IMR-90 (cell line): ENCODE measurements around the gene SPAG16. TPM values are rescaled to one million over a fixed set of nuclear protein-coding genes. Genes with fewer than 3 reads are reported as not detected.

ENCODE experiments used
- ATAC-seq: fragments of 200-7000 bp; cut with Tn5 transposase; 2 replicates; pipeline ENCODE4 v1.9.1; 2020; ENCODE audit warnings: low read depth, mild to moderate bottlenecking, moderate library complexity
- BruUV-seq: library from RNA; stranded (reverse); fragments of 400-500 nt; replicated peaks from 2 replicates; lab custom pipeline; 2021; lab: Mats Ljungman, UMichigan
- CTCF ChIA-PET: fragments of 300-600 bp; formaldehyde crosslinking; extraction: SDS; loops from one replicate; lab custom pipeline; 2021; ENCODE audit warnings: antibody characterized with exemption; lab: Yijun Ruan, JAX
- POLR2A ChIA-PET: fragments of 300-600 bp; sonication (Branson Sonifier 250); formaldehyde crosslinking; loops from one replicate; lab custom pipeline; 2022; ENCODE audit warnings: antibody characterized with exemption; ENCODE audit not compliant: unreplicated experiment; lab: Charles Lee
- DNase-seq: peaks from one replicate; pipeline ENCODE4 v3.0.0; 2013
- H2AFZ ChIP-seq: replicated peaks from 2 replicates; pipeline ENCODE3; 2013; ENCODE audit warnings: low read length, mild to moderate bottlenecking; ENCODE audit not compliant: poor library complexity
- H2AK5ac ChIP-seq: 2 replicates; pipeline ENCODE4 v1.6.1; 2013; ENCODE audit warnings: low read depth, low read length, inconsistent platforms
- H2AK9ac ChIP-seq: replicated peaks from 2 replicates; pipeline ENCODE3; 2013; ENCODE audit warnings: mild to moderate bottlenecking, low read depth, low read length, moderate library complexity; ENCODE audit not compliant: poor library complexity
- H2BK120ac ChIP-seq: 2 replicates; pipeline ENCODE4 v1.6.1; 2013; ENCODE audit warnings: low read depth, low read length, inconsistent platforms
- H2BK15ac ChIP-seq: 3 replicates; pipeline ENCODE4 v1.6.1; 2013; ENCODE audit warnings: low read depth, low read length, inconsistent platforms
- H2BK20ac ChIP-seq: 2 replicates; pipeline ENCODE4 v1.6.1; 2013; ENCODE audit warnings: low read depth, mild to moderate bottlenecking, inconsistent platforms, low read length, moderate library complexity
- H2BK5ac ChIP-seq: 2 replicates; pipeline ENCODE4 v1.6.1; 2013; ENCODE audit warnings: mild to moderate bottlenecking, low read depth, low read length, inconsistent platforms; ENCODE audit not compliant: poor library complexity, severe bottlenecking
- H3K14ac ChIP-seq: replicated peaks from 2 replicates; pipeline ENCODE4 v1.6.1; 2013; ENCODE audit warnings: low read depth, low read length, inconsistent platforms
- H3K18ac ChIP-seq: 2 replicates; pipeline ENCODE4 v1.6.1; 2013; ENCODE audit warnings: low read depth, low read length, control low read depth
- H3K23ac ChIP-seq: 2 replicates; pipeline ENCODE4 v1.6.1; 2013; ENCODE audit warnings: low read depth, low read length, inconsistent platforms
- H3K27ac ChIP-seq: 2 replicates; pipeline ENCODE4 v1.5.1; 2013; ENCODE audit warnings: mild to moderate bottlenecking, control low read depth, low read length; ENCODE audit not compliant: insufficient read depth
- H3K27me3 ChIP-seq: 2 replicates; pipeline ENCODE4 v1.6.1; 2013; ENCODE audit warnings: low read length; ENCODE audit not compliant: control insufficient read depth, insufficient read depth
- H3K36me3 ChIP-seq: 2 replicates; pipeline ENCODE4 v1.6.1; 2013; ENCODE audit warnings: low read length, mixed read lengths; ENCODE audit not compliant: control insufficient read depth, insufficient read depth
- H3K4ac ChIP-seq: 2 replicates; pipeline ENCODE4 v1.6.1; 2013; ENCODE audit warnings: low read depth, low read length, inconsistent platforms
- H3K4me1 ChIP-seq: 2 replicates; pipeline ENCODE4 v1.6.1; 2013; ENCODE audit warnings: low read length, mixed read lengths; ENCODE audit not compliant: control insufficient read depth, insufficient read depth
- H3K4me2 ChIP-seq: 2 replicates; pipeline ENCODE4 v1.6.1; 2013; ENCODE audit warnings: low read depth, mild to moderate bottlenecking, control low read depth, low read length, moderate library complexity
- H3K4me3 ChIP-seq: 2 replicates; pipeline ENCODE4 v1.5.1; 2013; ENCODE audit warnings: low read depth, mild to moderate bottlenecking, control low read depth, low read length, moderate library complexity; ENCODE audit not compliant: insufficient read depth
- H3K56ac ChIP-seq: 2 replicates; pipeline ENCODE4 v1.6.1; 2013; ENCODE audit warnings: low read length, inconsistent platforms; ENCODE audit not compliant: insufficient read depth; ENCODE audit errors: extremely low read depth
- H3K79me1 ChIP-seq, 2 experiments: 2 replicates each; pipeline ENCODE4 v1.6.1; 2013; ENCODE audit warnings: low read length in 2 of 2, inconsistent platforms in 1 of 2, low read depth in 1 of 2
- H3K9ac ChIP-seq: 2 replicates; pipeline ENCODE4 v1.6.1; 2013; ENCODE audit warnings: low read depth, low read length, control low read depth
- H3K9me1 ChIP-seq: 2 replicates; pipeline ENCODE4 v1.6.1; 2013; ENCODE audit warnings: low read length, inconsistent platforms; ENCODE audit not compliant: insufficient read depth
- H3K9me3 ChIP-seq: 2 replicates; pipeline ENCODE4 v1.6.1; 2013; ENCODE audit warnings: low read length; ENCODE audit not compliant: control insufficient read depth, insufficient read depth
- H4K20me1 ChIP-seq: 2 replicates; pipeline ENCODE4 v1.6.1; 2013; ENCODE audit warnings: low read length, inconsistent platforms; ENCODE audit not compliant: insufficient read depth
- H4K5ac ChIP-seq: 2 replicates; pipeline ENCODE4 v1.6.1; 2013; ENCODE audit warnings: mild to moderate bottlenecking, low read depth, low read length, control low read depth
- H4K8ac ChIP-seq, 2 experiments: 2 replicates each; pipeline ENCODE4 v1.6.1; 2013; ENCODE audit warnings: low read depth in 2 of 2, low read length in 2 of 2, control low read depth in 1 of 2, inconsistent platforms in 1 of 2
- H4K91ac ChIP-seq: 2 replicates; pipeline ENCODE4 v1.6.1; 2013; ENCODE audit warnings: low read depth, low read length, inconsistent platforms; ENCODE audit not compliant: insufficient read depth
- BHLHE40 ChIP-seq: fragments of 150-350 bp; IDR thresholded peaks from 2 replicates; pipeline ENCODE4 v1.6.1; 2016; ENCODE audit warnings: mild to moderate bottlenecking, low read depth, low read length
- FOS ChIP-seq: fragments of 150-350 bp; IDR thresholded peaks from 2 replicates; pipeline ENCODE4 v1.6.1; 2016; ENCODE audit warnings: low read depth, low read length
- MAZ ChIP-seq: IDR thresholded peaks from 2 replicates; pipeline ENCODE4 v1.6.1; 2012; ENCODE audit warnings: low read depth, mild to moderate bottlenecking, low read length, improper control_type of control experiment, moderate library complexity, borderline replicate concordance
- MXI1 ChIP-seq: IDR thresholded peaks from 2 replicates; pipeline ENCODE4 v1.6.1; 2012; ENCODE audit warnings: low read depth, mild to moderate bottlenecking, low read length, moderate library complexity, borderline replicate concordance
- POLR2A ChIP-seq: IDR thresholded peaks from 2 replicates; pipeline ENCODE4 v1.6.1; 2012; ENCODE audit warnings: mild to moderate bottlenecking, low read depth, low read length
- RCOR1 ChIP-seq: IDR thresholded peaks from 2 replicates; pipeline ENCODE4 v1.6.1; 2012; ENCODE audit warnings: mild to moderate bottlenecking, low read length, improper control_type of control experiment; ENCODE audit not compliant: insufficient replicate concordance
- RFX5 ChIP-seq: IDR thresholded peaks from 2 replicates; pipeline ENCODE4 v1.8.0; 2012; ENCODE audit warnings: low read depth, mild to moderate bottlenecking, low read length, moderate library complexity
- WGBS, 2 experiments: methylation state at CpG; one replicate each; pipeline versions ENCODE4 v1.1.5 to v1.1.7; 2013; ENCODE audit warnings: missing lambda C conversion rate in 2 of 2; ENCODE audit not compliant: insufficient read length in 1 of 2; ENCODE audit errors: extremely low coverage in 2 of 2; 5-methylcytosine and 5-hydroxymethylcytosine counted together
- dilution Hi-C: fragments of 300-500 bp; cut with HindIII; formaldehyde crosslinking; loops from one replicate; pipeline ENCODE4 v1.14.3; 2018; ENCODE audit warnings: low sequenced_read_pairs; ENCODE audit not compliant: unreplicated experiment
- in situ Hi-C: fragments of 300-500 bp; cut with MboI; formaldehyde crosslinking; loops from 3 replicates; pipeline ENCODE4 v1.14.3; 2019; ENCODE audit warnings: low sequenced_read_pairs, inconsistent platforms, mixed read lengths
- intact Hi-C: fragments of 100-400 bp; cut with micrococcal nuclease; formaldehyde crosslinking; loops from 2 replicates; pipeline ENCODE4 v1.10.0; 2022
- polyA plus RNA-seq, 3 experiments: library from polyadenylated mRNA; depleted of rRNA; stranded (reverse); fragments of >200 nt; gene quantifications; 2 replicates each; pipeline ENCODE4 v1.2.3, GENCODE V29; 2012; ENCODE audit warnings: low replicate concordance in 1 of 3
- total RNA-seq: library from RNA; depleted of rRNA; stranded (reverse); fragments of >200 nt; gene quantifications from 2 replicates; pipeline ENCODE4 v1.2.3, GENCODE V29; 2012
- TF ChIP-seq, protein P1 (sequence below): conservative IDR thresholded peaks from 2 replicates; pipeline ENCODE4 v1.5.1; 2012; ENCODE audit warnings: mild to moderate bottlenecking, low read depth, low read length, improper control_type of control experiment

The SPAG16 gene
- total and polyA plus RNA-seq, 2 of the 4 experiments (the other 2 are of a cell fraction): 7.3 to 13.5 TPM

DNA sequence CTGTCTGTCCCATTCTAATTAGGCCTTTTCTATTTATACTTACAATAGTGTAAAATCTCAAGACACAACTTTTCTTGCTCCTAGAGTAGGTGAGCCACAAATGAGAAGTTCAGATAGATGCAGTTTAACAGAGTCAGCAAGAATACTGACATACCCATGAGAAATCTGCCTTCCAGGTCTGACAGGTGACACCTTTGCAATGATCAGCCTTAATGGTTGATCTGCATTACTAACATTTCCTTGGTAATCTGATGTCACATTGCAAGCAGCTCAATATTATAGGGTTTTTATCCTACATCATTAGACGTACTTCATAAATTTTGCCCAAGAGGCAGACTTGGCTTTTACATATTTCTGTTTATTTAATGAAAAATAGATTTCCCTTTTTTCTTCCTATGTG lies 767.3 kb downstream of the SPAG16 start:
- Histone ChIP-seq H4K91ac (no peak overlapping the region), H2AK5ac (no peak overlapping the region), H2BK15ac (no peak overlapping the region), H2BK120ac (no peak overlapping the region), H3K79me1 (no peaks in the 10 kb centered on the region), H2BK20ac (no peak overlapping the region), H3K36me3 (no peaks in the 10 kb centered on the region), H3K9ac (no peak overlapping the region), H2BK5ac (no peak overlapping the region), H3K4me3 (no peak overlapping the region), H3K4me1 (no peaks in the 10 kb centered on the region), H4K8ac (no peak overlapping the region), H3K9me1 (no peaks in the 10 kb centered on the region), H3K9me3 (no peaks in the 10 kb centered on the region), H3K27me3 (no peaks in the 10 kb centered on the region), H3K14ac (no peak overlapping the region), H3K23ac (no peak overlapping the region), H2AK9ac (no peak overlapping the region), H3K18ac (no peak overlapping the region), H3K4ac (no peak overlapping the region), H3K56ac (no peak overlapping the region), H3K27ac (no peak overlapping the region), H4K20me1 (no peaks in the 10 kb centered on the region), H2AFZ (no peak overlapping the region), H3K4me2 (no peak overlapping the region), H4K5ac (no peak overlapping the region)
- DNase-seq (no peak), ATAC-seq (no peak)
- dilution Hi-C loops (no loop called here), intact Hi-C loops (no loop called here), in situ Hi-C loops (no loop called here)
- no TSS peak for BruUV-seq
- CTCF ChIA-PET: no interaction called here
- no CpG with 5 or more reads among the region's 1 CpG for WGBS, 2 experiments
- TF ChIP-seq MAZ: no peak
- no peak for TF ChIP-seq BHLHE40
- TF ChIP-seq POLR2A: no peak
- TF ChIP-seq RFX5: no peak
- TF ChIP-seq FOS: no peak
- TF ChIP-seq RCOR1: no peak
- TF ChIP-seq, protein P1, sequence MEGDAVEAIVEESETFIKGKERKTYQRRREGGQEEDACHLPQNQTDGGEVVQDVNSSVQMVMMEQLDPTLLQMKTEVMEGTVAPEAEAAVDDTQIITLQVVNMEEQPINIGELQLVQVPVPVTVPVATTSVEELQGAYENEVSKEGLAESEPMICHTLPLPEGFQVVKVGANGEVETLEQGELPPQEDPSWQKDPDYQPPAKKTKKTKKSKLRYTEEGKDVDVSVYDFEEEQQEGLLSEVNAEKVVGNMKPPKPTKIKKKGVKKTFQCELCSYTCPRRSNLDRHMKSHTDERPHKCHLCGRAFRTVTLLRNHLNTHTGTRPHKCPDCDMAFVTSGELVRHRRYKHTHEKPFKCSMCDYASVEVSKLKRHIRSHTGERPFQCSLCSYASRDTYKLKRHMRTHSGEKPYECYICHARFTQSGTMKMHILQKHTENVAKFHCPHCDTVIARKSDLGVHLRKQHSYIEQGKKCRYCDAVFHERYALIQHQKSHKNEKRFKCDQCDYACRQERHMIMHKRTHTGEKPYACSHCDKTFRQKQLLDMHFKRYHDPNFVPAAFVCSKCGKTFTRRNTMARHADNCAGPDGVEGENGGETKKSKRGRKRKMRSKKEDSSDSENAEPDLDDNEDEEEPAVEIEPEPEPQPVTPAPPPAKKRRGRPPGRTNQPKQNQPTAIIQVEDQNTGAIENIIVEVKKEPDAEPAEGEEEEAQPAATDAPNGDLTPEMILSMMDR: no peak
- TF ChIP-seq MXI1: no peak
- POLR2A ChIA-PET: no interaction called here
